Thyroid gland (tissue), 4 donors: ENCODE data around the gene MRPL18.

Experiments
- CTCF ChIP-seq, 6 experiments: fragments of 200-600 bp in 3 of 6; fragments of 450-650 bp in 3 of 6; sonication (generic) in 3 of 6; IDR thresholded peaks; one replicate each; pipeline ENCODE4 v1.5.1; 2016 to 2019; ENCODE audit warnings: antibody characterized with exemption in 6 of 6, mild to moderate bottlenecking in 2 of 6, inconsistent platforms in 1 of 6, moderate library complexity in 1 of 6
- POLR2A ChIP-seq, 2 donors: fragments of 450-650 bp; IDR thresholded peaks; one replicate each; pipeline ENCODE4 v1.6.1; 2017; ENCODE audit warnings: antibody characterized with exemption in 2 of 2, mild to moderate bottlenecking in 2 of 2, moderate library complexity in 1 of 2

GRCh38 chr6:159831373-159831679, 41.1 kb downstream of the MRPL18 start:
- TF ChIP-seq CTCF (IDR thresholded peaks at IDR 0.05) (no peak), POLR2A (IDR thresholded peaks at IDR 0.05) (no peak)
